HG03520 (cell line): ENCODE measurements around the gene SH3RF3.

Experiments used
- ATAC-seq: cut with Tn5 transposase; IDR thresholded peaks from one replicate; pipeline ENCODE4 v1.9.1; 2021; ENCODE audit warnings: mild to moderate bottlenecking, moderate library complexity; ENCODE audit not compliant: unreplicated experiment

SH3RF3 gene

GRCh38 chr2:109128616-109129355, at the start of gene SH3RF3:
Gene SH3RF3 (plus strand): TSS chr2:109129205.
- ATAC-seq: no peak

GRCh38 chr2:109079590-109079989, 49.4 kb upstream of the SH3RF3 start:
- no peak for ATAC-seq

GRCh38 chr2:109080109-109080508, 48.9 kb upstream of the SH3RF3 start:
- no peak for ATAC-seq

- ATAC-seq: no peak
These were observed 48.2 kb upstream of the SH3RF3 start for GRCh38 chr2:109080757-109081156.

- ATAC-seq: no peak
These were observed 47.6 kb upstream of the SH3RF3 start for GRCh38 chr2:109081374-109081773.

GRCh38 chr2:109083771-109084170, 45.2 kb upstream of the SH3RF3 start:
- ATAC-seq: no peak

- ATAC-seq: no peak
These were observed 44.7 kb upstream of the SH3RF3 start for GRCh38 chr2:109084341-109084740.

GRCh38 chr2:109085912-109086742, 42.9 kb upstream of the SH3RF3 start:
- ATAC-seq: no peak

- ATAC-seq: no peak
These were observed 42.3 kb upstream of the SH3RF3 start for GRCh38 chr2:109086743-109087020.

GRCh38 chr2:109087055-109087663, 41.8 kb upstream of the SH3RF3 start:
- ATAC-seq: no peak

- ATAC-seq: no peak
These were observed 39.3 kb upstream of the SH3RF3 start for GRCh38 chr2:109089602-109090300.

GRCh38 chr2:109091526-109091925, 37.5 kb upstream of the SH3RF3 start:
- ATAC-seq: no peak

- no peak for ATAC-seq
These were observed 34.9 kb upstream of the SH3RF3 start for GRCh38 chr2:109094144-109094543.

GRCh38 chr2:109098251-109098920, 30.6 kb upstream of the SH3RF3 start:
- ATAC-seq: no peak

GRCh38 chr2:109098921-109099273, 30.1 kb upstream of the SH3RF3 start:
- no peak for ATAC-seq

GRCh38 chr2:109102588-109103233, 26.3 kb upstream of the SH3RF3 start:
- ATAC-seq: no peak

- no peak for ATAC-seq
These were observed 23.9 kb upstream of the SH3RF3 start for GRCh38 chr2:109105113-109105512.

- ATAC-seq: no peak
These were observed 20.3 kb upstream of the SH3RF3 start for GRCh38 chr2:109108740-109109139.

GRCh38 chr2:109109342-109109741, 19.7 kb upstream of the SH3RF3 start:
- no peak for ATAC-seq

- ATAC-seq: no peak
These were observed 18.8 kb upstream of the SH3RF3 start for GRCh38 chr2:109110170-109110569.
